ENCODE results near the gene RCE1.

The RCE1 gene

DNA sequence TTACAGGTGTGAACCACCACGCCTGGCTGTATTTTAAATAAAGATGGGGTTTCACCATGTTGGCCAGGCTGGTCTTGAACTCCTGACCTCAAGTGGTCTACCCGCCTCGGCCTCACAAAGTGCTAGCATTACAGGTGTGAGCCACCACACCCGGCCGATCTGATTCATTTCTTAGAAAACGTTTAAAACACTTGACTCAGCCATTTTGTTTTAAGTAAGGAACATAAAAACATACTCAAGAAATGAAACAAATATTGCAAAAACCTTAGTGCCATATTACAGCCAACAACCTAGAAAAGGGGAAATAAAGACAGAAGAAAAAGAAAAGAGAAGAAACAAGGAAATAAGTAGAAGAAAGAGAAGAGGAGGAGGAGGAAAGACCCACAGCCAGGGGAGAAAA is 31.0 kb downstream of the RCE1 start:
- DNase-seq (ENCODE audit: low read depth, low spot score): no peak
- H3K27ac ChIP-seq: no peak overlapping the region
- no peaks in the 10 kb centered on the region; the same call in 1 of the 2 replicates for H3K36me3 ChIP-seq (ENCODE audit: insufficient read depth, low read length)
- no peaks in the 10 kb centered on the region for H3K9me3 ChIP-seq (ENCODE audit: low read depth, low read length)
- H3K4me3 ChIP-seq: no peak overlapping the region
- TF ChIP-seq EZH2 (IDR thresholded peaks at IDR 0.05) (no peak), FOXP2 (optimal IDR thresholded peaks at IDR 0.05; ENCODE audit: control extremely low read depth, extremely low read length, insufficient read depth) (no peak), POLR2AphosphoS5 (IDR thresholded peaks at IDR 0.05; ENCODE audit: borderline replicate concordance, low read depth, low read length) (no peak)
- no peak overlapping the region for H3K9ac ChIP-seq (ENCODE audit: insufficient read length)

DNA sequence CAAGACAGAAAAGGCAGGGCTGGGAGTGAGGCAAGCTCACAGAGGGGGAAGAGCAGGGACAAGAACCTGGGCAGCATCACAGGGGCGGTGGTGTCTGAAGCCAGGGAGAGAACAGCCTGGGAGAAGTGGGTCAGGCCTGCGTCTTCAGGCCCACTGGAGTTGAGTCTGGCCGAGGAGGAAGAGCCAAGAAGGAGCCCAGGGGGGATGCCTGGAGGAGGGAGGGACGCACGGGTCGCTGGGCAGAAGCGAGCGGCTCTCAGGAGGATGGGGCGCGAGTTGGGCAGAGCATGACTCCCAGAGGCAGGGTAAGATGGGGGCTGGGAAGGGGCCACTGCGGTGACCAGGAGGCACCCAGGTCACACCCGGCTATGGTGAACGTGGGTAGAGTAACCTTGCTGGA is 32.1 kb downstream of the RCE1 start:
- Histone ChIP-seq H3K27ac (no peak overlapping the region), H3K4me3 (no peak overlapping the region), H3K9me3 (ENCODE audit: low read depth, low read length) (no peaks in the 10 kb centered on the region), H3K9ac (ENCODE audit: insufficient read length) (no peak overlapping the region), H3K36me3 (ENCODE audit: insufficient read depth, low read length) (no peaks in the 10 kb centered on the region; the same call in 1 of the 2 replicates)
- DNase-seq (ENCODE audit: low read depth, low spot score): no peak
- TF ChIP-seq EZH2 (IDR thresholded peaks at IDR 0.05) (no peak), POLR2AphosphoS5 (IDR thresholded peaks at IDR 0.05; ENCODE audit: borderline replicate concordance, low read depth, low read length) (no peak), FOXP2 (optimal IDR thresholded peaks at IDR 0.05; ENCODE audit: control extremely low read depth, extremely low read length, insufficient read depth) (no peak)

DNA sequence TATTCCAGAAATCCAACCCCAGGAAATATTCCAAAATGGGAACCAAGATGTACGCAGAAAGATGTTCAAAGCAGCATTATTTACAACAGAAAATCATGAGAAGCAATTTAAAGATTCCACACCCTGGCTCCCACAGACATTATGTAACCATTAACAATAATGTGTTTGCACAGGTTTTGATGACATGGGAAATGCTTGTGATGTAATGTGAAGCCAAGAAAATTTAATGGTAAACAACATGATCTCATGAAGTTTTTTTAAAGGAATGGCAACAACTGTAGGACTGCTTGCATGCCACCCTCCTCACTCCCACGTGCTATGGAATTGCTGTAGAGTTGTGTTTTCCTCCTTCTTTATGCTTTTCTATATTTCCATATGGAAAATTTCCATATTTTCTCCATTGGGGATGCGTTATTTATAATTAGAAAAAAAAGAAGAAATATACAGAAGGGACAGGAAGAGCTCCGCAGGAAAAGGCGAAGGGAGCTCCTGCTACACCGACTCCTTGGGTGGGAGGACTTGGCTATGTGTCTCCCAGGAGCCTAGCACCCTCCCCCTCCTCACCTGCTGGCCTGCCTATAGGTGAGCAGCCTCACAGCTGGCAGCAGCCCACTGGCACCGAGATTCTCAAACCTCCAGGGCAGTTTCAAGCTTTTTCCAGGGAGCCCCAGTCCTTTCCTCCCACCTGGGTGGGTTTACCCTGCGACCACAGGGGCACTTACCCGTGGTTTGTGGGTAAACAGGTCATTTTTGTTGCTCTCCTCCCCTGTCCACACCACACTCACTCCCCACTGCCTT is 34.5 kb downstream of the RCE1 start:
- Histone ChIP-seq H3K27ac (no peak overlapping the region), H3K4me3 (no peak overlapping the region), H3K9me3 (ENCODE audit: low read depth, low read length) (no peaks in the 10 kb centered on the region), H3K9ac (ENCODE audit: insufficient read length) (no peak overlapping the region), H3K36me3 (ENCODE audit: insufficient read depth, low read length) (no peaks in the 10 kb centered on the region)
- no peak for DNase-seq (ENCODE audit: low read depth, low spot score)
- TF ChIP-seq POLR2AphosphoS5 (IDR thresholded peaks at IDR 0.05; ENCODE audit: borderline replicate concordance, low read depth, low read length): no peak
- TF ChIP-seq EZH2 (IDR thresholded peaks at IDR 0.05): no peak
- no peak for TF ChIP-seq FOXP2 (optimal IDR thresholded peaks at IDR 0.05; ENCODE audit: control extremely low read depth, extremely low read length, insufficient read depth)

DNA sequence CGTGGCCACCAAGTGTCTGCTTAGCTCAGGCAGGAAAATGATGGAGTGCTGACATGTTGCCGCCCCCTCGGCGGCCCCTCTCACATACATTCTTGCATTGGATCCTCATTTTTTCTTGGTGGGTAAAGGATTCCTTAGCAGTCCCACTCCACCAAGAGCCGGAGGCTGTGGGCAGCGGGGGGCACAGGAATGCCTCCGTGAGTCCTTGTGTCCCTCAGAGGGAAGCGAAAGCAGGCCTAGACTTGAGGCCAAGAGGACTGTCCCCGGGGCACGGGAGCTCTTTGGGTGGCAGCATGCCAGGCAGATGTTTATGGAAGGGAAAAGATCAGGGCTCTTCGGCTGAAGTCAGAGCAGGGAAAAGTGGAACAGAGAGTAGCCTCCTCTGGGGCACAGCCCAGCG is 35.2 kb downstream of the RCE1 start:
- no peaks in the 10 kb centered on the region for H3K9me3 ChIP-seq (ENCODE audit: low read depth, low read length)
- no peaks in the 10 kb centered on the region for H3K36me3 ChIP-seq (ENCODE audit: insufficient read depth, low read length)
- TF ChIP-seq FOXP2 (optimal IDR thresholded peaks at IDR 0.05; ENCODE audit: control extremely low read depth, extremely low read length, insufficient read depth): no peak
- H3K9ac ChIP-seq (ENCODE audit: insufficient read length): no peak overlapping the region
- no peak overlapping the region for H3K27ac ChIP-seq
- no peak overlapping the region for H3K4me3 ChIP-seq
- no peak for DNase-seq (ENCODE audit: low read depth, low spot score)

DNA sequence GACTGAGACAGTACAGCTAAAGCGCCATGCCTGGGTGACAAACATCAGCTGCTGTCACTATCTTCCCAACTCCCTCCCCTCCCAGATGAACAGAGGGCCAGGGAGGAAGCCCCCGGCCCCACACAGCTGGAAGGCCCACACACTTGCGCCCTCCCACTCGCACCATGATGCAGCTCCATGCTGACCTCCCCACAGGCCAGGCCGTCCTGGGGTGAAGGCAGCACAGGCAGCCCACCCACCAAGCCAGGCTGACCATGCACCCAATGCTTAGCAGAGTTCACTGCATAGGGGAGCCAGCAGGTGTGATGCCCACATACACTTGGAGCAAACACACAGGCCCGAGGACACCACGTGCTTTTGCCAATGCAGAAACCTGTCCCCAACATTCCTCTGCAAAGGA is 35.8 kb downstream of the RCE1 start:
- Histone ChIP-seq H3K9me3 (ENCODE audit: low read depth, low read length) (no peaks in the 10 kb centered on the region), H3K27ac (no peak overlapping the region), H3K4me3 (no peak overlapping the region), H3K9ac (ENCODE audit: insufficient read length) (no peak overlapping the region), H3K36me3 (ENCODE audit: insufficient read depth, low read length) (no peaks in the 10 kb centered on the region)
- TF ChIP-seq FOXP2 (optimal IDR thresholded peaks at IDR 0.05; ENCODE audit: control extremely low read depth, extremely low read length, insufficient read depth): no peak
- no peak for TF ChIP-seq EZH2 (IDR thresholded peaks at IDR 0.05)
- no peak for TF ChIP-seq POLR2AphosphoS5 (IDR thresholded peaks at IDR 0.05; ENCODE audit: borderline replicate concordance, low read depth, low read length)
- no peak for DNase-seq (ENCODE audit: low read depth, low spot score)

DNA sequence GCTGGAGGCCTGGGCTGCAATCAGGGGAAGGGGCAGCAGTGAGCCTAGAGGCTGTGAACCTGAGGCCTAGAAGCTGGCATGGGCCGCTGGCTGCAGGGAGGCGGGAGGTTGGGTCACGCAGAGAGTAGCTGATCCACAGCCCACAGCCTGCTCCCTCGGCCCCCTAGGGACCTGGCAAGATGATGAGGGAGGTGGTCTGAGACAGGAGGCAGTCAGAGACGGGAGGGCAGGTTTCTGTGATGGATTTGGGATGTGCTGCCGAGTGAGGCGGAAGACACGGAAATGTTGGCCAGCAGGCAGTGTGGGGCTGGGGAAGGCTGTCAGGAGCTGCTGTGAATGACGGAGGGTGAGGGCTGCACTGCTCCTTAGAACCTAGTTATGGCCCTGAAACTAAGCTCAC is 36.3 kb downstream of the RCE1 start:
- TF ChIP-seq FOXP2 (optimal IDR thresholded peaks at IDR 0.05; ENCODE audit: control extremely low read depth, extremely low read length, insufficient read depth) (no peak), POLR2AphosphoS5 (IDR thresholded peaks at IDR 0.05; ENCODE audit: borderline replicate concordance, low read depth, low read length) (no peak), EZH2 (IDR thresholded peaks at IDR 0.05) (no peak)
- H3K9ac ChIP-seq (ENCODE audit: insufficient read length): no peak overlapping the region
- DNase-seq (ENCODE audit: low read depth, low spot score): no peak
- no peaks in the 10 kb centered on the region for H3K36me3 ChIP-seq (ENCODE audit: insufficient read depth, low read length)
- no peak overlapping the region for H3K4me3 ChIP-seq
- no peak overlapping the region for H3K27ac ChIP-seq
- H3K9me3 ChIP-seq (ENCODE audit: low read depth, low read length): no peaks in the 10 kb centered on the region

DNA sequence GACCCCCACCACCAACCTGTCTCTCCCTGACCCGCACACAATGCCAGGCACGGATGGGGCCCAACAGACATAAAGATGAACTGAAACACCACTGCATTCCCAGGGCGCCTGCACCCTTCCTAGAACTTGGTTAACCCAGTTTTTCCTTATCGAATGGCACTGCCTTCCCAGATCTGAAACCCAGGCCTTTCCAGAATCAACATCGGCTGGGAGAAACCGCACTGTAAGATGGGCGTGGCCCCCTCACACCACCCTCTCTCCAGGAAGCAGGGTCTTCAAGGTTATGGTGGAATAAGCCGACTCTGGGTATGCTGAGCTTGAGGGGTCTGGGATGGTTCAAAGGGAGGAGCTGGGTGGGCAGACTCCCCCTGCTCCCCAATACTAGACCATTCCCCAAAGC is 36.8 kb downstream of the RCE1 start:
- Histone ChIP-seq H3K9ac (ENCODE audit: insufficient read length) (no peak overlapping the region), H3K27ac (no peak overlapping the region)

DNA sequence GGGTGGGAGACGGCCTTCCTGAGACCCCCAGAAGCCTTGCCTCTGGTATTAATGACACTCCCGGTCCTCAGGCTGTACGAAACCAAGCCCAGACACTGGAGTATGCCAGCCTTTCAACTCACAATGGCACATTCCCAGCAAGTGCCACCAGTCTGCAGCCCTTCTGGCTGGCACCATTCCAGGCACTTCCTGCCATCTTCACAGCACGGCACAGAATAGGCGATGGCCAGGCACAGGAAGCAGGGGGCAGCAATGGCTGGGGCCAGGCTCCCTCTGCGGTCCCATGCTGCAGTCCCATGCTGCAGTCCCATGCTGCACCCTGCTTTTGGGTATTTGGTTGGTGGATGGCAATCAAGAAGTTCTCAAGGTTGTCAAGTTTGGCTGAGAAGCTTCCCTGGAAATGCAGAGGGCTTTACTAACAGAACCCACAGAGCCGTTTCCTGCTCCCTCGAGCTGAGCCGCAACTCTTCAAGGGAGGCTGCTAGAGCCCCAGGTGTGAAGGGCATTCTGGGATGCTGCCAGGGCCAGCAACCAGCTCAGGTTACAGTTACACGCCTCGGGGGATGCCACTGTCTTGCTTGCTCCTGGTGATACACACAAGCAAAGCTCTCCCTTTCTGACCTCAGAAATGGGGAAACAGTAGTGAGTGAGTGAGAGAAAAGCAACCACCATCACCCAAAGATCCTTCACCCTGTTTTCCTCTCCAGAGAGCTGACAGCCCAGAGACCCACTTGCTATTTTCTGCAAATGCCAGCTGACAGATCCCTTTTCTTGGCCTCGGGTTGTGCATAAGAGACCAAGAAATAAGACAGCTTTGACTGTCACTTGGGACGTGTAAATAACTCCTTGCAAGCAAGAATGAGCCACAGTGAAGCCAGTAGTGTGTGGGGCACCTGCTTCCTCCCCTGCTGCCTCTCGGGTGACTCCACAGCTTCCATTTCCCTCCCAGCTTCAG is 37.5 kb downstream of the RCE1 start:
- Histone ChIP-seq H3K27ac (peak overlapping the region; percentile 44; the same call in 1 of the 2 replicates), H3K4me3 (0 out of 2 replicates have a peak overlapping the region, but pooled peaks have one; percentile 32), H3K9ac (ENCODE audit: insufficient read length) (no peak overlapping the region), H3K9me3 (ENCODE audit: low read depth, low read length) (no peaks in the 10 kb centered on the region), H3K36me3 (ENCODE audit: insufficient read depth, low read length) (no peaks in the 10 kb centered on the region)
- no peak for DNase-seq (ENCODE audit: low read depth, low spot score)
- TF ChIP-seq FOXP2 (optimal IDR thresholded peaks at IDR 0.05; ENCODE audit: control extremely low read depth, extremely low read length, insufficient read depth): no peak
- no peak for TF ChIP-seq POLR2AphosphoS5 (IDR thresholded peaks at IDR 0.05; ENCODE audit: borderline replicate concordance, low read depth, low read length)
- TF ChIP-seq EZH2 (IDR thresholded peaks at IDR 0.05): no peak

More for the DNA sequence above, 36.8 kb downstream of the RCE1 start:
- Histone ChIP-seq H3K9me3 (ENCODE audit: low read depth, low read length) (no peaks in the 10 kb centered on the region), H3K36me3 (ENCODE audit: insufficient read depth, low read length) (no peaks in the 10 kb centered on the region), H3K4me3 (no peak overlapping the region)
- no peak for TF ChIP-seq POLR2AphosphoS5 (IDR thresholded peaks at IDR 0.05; ENCODE audit: borderline replicate concordance, low read depth, low read length)
- TF ChIP-seq FOXP2 (optimal IDR thresholded peaks at IDR 0.05; ENCODE audit: control extremely low read depth, extremely low read length, insufficient read depth): no peak
- TF ChIP-seq EZH2 (IDR thresholded peaks at IDR 0.05): no peak
- DNase-seq (ENCODE audit: low read depth, low spot score): no peak

Data from SK-N-MC (cell line).